Heart left ventricle (tissue), 13 donors: ENCODE results near the gene NMT2.

Experiments
- CTCF ChIP-seq, 12 donors: fragments of 200-600 bp; sonication (generic) in 4 of 12; IDR thresholded peaks; one replicate each; pipeline versions ENCODE4 v1.5.0 to v1.8.0; 2018 to 2022; ENCODE audit warnings: antibody characterized with exemption in 12 of 12, mild to moderate bottlenecking in 5 of 12
- POLR2A ChIP-seq, 2 donors: fragments of 450-650 bp; IDR thresholded peaks; one replicate each; pipeline ENCODE4 v1.6.1; 2017; ENCODE audit warnings: antibody characterized with exemption in 2 of 2, mild to moderate bottlenecking in 2 of 2, moderate library complexity in 2 of 2
- donor health status: ischemic (EF 13 %, LVEDD 7.1; RV severe dilation, severe dysfunction).
- donor health status: DM: no; HTN: yes; CAD: no.
- donor health status: DM: no; HTN: no; CAD: no.
- donor health status: ischemic (EF 25% LVEDD 6.9; RV normal size, moderate dysfunction).
- donor health status: ischemic (EF 25% LVEDD 5.7; RV mildly dilated, moderate dysfunction).
- donor health status: ischemic (EF 35%, LVEDD 5.7; RV mildly dilated, moderate dysfunction).
- donor health status: nonischemic (EF 11% LVEDD 7.7; RV severe dilation, severe dysfunction).
- donor health status: DM: yes; HTN: yes; CAD: no.
- donor health status: PGD.
- donor health status: ischemic (EF 29% LVEDD 5.4; RV normal size, mild dysfunction).
- donor health status: nonischemic (EF 23%, LVEDD 6.1; RV moderate dilation, normal function).

- TF ChIP-seq POLR2A (IDR thresholded peaks at IDR 0.05) (no peak), CTCF (IDR thresholded peaks at IDR 0.05) (no peak)
These were observed 42.0 kb upstream of the NMT2 start for GRCh38 chr10:15210521-15210920.
